NCI-H69 (cell line): ENCODE results near the gene CDH23.

Experiments used
- DNase-seq: peaks from one replicate; lab custom pipeline; 2025; lab: John Stamatoyannopoulos, UW

CDH23 gene

DNA sequence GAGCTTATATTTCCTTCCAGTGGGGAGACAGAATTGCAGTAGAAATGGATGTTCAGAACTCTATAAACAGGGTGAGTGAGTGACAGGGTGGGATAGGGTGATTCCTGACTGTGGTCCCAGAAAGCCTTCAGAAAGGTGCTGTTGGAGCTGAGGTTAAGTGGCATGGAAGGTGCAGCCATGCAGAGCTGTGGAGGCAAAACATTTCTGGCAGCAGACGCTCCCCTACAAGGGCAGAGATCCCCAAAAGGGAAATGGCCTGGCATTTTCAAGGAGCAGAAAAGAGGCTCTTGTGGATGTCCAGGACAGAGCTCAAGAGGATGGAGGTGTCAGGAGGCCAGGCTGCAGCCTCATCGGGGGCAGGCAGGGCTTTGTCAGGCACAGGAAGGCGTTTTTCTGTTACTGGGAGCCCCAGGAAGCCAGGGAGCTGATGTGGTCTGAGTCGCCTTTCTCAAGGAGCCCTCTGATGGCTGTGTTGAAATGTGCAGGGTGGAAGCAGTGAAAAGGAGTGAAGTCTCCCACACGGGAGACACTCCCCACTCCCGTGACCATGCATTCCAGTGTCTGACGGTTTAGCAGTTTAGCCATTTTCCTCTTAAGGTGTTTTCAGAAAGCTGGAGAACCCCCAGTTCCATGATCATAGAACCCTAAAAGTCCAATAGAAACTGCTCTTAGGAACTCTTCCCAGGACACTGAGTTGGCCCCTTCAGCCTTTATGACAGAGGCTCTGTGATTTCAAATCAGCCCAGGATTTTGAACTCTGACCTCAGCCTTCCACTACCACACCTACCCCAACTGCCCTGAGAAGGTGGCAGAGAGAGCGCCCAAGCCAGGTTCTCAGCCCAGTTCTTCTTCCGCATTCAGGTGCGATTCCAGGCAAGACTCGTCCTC lies 226.6 kb downstream of the CDH23 start:
- DNase-seq, result peak; percentile 10

DNA sequence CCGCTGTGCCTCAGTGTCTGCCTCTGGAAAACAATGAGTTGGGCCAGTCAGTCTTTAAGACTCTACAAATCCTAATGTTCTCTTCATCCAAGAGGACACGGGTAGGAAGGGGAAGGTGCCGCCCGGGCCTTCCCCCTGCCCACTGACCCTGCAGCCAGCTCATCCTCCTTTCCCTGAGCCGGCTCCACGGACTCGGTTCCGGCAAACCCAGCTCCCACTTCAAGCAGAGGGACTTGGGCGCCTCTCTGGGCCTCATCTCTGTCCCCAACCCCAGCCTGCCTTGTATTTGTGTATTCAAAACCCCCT lies 227.2 kb downstream of the CDH23 start:
- no peak for DNase-seq

DNA sequence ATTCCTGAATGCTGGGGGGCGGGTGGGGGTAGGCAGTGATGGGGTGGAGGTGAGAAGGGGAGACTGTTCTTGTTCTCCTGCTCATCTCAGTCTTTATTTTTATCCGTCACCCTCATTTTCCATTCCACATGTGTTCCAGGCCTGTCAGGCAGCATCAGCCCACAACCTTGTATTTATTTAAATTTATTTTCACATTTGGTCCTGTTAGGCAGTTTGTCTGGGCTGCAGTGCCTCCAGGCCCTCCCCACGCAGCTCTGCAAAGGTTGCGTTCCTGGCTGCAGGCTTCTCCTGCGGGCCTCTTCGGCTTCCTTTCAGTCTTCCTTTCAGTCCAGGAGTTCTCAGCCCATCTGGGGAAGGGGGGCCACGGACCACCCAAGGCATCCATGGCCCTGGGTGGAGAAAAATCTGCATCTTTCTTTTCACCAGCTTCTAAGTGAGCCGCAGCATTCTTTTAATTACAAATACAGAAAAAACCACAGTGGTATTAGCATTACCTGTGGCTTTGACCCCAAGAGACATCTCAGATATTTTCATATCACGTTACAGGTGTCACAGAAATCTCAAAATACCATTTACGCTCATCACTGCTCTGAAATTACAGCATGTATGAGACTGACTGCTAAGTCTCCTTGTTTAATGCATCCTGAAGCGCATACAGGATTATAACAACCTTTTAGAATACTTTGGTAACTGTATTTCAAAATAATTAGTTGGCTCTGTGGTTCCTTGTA lies 228.9 kb downstream of the CDH23 start:
- DNase-seq, result no peak

DNA sequence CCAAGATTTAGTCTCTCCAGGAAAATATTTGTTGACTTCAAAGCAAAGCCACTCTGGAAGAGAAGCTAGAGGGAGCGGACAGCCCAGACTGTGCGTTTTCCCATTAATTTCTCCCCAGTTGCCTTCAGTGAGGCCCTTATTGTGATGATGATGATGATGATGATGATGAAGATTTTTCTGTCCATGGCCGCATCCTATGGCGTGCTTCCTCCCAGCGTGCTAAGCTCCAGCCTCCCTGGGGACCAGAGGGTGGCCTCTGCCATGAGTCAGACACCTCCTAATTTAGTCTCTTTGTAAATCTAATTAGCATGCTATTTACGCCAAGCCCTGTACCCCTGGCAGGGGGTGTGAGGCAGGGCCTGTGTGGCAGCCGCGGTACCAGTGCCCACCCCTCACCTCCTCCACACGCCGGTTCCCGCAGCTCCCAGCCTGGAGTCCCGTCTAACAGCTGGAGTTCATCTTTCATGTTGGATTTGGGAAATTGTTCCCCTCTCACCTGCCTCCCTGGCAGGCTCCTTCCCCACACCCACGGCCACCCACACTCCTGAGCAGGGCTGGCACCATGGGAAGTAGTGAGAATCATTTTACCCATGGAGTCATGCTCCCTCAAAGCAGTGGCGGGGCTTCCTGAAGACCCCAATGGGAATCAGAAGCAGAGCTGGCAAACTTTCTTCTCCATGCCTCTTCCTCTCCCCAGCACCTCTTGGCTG lies 230.7 kb downstream of the CDH23 start:
- peak; percentile 75 for DNase-seq

DNA sequence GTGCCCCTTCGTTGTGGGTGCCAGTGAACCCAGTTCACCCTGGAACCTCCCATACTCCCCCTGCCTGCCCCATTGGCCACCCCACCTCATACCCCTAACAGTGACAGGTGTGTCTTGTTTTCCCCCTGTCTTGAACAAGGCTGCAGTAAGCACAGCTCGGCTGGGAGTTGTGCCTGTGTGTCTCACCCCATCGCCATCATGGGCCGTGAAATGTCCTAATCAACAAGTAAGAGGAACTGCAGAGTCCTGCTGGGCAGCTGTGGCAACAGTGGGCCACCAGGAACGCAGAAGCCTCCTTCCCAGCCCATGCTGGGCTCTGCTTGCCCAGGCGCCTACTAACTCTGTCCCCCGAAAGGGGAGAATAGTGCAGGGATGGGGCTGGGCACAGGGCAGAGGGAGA lies 231.2 kb downstream of the CDH23 start:
- DNase-seq, result no peak

DNA sequence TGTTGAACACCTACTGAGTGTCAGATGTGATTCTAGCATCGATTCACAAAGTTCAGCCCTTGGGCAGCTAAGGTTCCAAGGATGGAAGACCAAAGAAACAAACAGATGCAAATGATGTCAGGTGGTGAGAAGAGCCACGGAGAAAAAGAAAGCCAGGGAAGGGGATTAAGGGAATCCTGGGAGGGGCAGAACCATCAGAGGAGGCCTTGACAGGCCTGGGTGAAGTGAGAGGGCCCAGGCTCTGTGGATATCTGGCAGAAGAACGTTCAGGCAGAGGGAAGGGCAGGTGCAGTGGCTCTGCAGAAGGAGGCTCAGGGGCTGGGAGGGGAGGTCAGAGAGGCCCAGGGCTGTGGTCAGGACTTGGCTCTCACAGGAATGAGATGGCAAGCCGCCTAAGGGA lies 232.4 kb downstream of the CDH23 start:
- DNase-seq, result no peak

DNA sequence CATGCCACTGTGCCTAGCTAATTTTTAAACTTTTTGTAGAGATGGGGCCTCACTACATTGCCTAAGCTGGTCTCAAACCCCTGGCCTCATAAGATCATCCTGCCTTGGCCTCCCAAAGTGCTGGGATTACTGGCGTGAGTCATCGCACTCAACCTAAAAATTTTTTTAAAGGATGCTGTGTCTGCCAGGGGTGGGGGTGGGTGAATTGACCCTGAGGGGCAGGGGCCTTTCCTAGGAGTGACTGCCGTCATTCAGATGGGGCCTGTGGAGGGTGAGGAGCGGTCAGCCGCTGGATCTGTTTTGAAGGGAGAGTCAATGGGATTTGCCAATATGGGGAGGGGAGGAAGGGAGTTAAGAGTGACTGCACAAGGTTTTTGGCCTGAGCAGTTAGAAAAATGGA lies 233.4 kb downstream of the CDH23 start:
- no peak for DNase-seq

DNA sequence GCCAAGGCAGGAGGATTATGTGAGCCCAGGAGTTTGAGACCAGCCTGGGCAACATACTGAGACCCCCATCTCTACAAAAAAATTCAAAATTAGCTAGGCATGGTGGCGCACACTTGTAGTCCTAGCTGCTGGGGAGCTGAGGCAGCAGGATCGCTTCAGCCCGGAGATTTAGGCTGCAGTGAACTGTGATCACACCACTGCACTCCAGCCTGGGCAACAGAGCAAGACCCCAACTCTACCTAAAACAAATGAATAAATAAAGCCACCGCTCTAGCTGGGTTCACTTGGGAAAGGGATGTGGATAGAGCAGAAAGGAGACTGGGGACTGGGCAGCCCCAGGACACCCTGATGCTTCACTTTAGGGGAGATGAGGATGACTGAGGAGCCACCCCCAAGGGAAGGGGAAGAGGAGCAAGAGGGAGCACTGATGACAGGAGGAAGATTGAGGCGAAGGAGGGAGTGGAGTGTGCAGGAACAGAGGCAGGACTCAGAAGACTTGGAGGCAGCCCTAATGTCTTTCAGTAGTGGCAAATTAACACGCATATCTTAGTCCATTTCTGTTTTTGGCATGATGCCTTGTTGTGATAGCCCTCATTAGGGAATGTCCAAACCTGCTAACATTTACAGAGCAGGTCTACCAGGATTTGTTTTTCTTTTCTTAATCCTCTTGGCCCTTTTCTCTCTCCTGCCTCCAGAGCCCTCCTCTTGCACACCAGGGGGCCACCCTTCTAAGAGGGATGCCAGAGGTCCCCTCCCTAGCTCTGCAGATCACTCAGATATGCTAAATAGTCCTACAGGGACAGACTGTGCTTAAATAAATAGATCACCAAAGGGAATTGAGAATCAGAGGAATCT lies 234.5 kb downstream of the CDH23 start:
- peak; percentile 55 for DNase-seq

DNA sequence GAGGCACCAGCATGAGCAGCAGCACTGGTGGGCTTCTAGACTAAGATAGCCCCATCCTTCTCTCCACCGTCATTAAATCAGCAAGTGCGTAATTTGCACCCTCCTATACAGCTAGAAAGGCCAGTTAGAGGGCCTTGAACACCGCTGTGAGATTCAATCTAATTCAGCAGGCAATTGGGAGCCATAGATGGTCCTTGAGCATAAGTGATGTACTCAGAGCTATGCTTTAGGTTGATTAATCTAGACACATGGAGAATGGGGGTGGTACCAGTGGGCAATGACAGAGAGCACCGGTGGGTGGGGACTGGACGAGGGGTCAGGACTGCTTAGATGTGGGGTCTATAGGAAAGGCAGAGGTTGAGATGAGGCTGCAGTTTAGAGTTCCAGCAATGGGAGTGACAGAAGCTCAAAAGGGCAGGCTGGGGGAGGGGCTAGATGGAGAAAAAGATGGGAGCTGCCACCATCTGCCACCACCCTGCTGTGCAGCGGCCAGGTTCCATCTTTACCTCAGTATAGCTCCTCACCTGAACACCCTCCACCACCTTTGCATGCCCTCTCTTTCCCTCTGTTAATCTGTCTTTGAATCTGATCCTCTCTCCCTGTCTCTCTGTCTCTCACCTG lies 235.6 kb downstream of the CDH23 start:
- peak; percentile 61 for DNase-seq

DNA sequence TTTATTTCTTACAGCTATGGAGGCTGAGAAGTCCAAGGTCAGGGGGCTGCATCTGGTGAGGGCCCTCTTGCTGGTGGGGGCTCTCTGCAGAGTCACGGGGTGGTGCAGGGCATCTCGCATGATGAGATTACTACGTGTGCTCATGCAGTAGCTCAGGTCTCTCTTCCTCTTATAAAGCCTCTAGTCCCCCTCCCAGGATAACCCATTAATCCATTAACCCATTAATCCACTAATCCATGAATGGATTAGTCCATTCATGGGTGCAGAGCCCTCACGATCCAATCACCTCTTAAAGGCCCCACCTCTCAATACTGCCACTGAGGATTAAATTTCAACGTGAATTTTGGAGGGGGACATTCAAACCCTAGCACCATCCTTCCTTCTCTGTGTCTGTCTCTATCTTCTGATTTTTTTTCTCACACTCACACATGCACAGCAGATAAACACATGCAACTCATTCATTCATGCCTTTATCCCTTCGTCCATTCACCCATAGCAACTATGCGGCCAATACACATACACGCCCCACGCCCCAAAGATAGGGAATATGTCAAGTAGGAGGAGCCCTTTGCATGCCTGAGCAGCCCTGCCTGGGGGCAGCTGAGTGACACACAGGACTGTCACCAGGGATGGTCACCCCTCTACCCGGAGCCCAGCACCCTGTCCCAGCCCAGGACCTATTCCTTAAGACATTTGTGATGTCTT lies 236.3 kb downstream of the CDH23 start:
- no peak for DNase-seq

DNA sequence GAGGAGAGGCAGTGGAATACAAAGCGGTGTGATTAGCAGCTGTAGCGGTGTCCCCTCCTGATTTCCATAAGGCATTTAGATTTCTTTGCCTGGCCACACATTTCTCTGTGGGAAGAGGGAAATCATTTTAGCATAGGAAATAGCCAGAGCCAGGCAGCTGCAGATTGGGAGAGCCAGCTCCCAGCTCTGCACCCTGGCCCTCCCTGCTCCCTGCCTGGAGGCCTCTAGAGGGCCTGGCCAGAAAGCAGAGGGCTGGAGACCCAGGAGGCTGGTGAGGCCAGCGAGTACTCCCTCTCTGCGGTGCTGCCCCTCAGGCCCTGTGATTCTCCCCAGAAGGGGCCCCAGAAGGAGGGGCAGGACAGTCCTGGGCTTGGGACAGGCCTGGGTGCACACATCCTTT lies 237.2 kb downstream of the CDH23 start:
- DNase-seq, result no peak

DNA sequence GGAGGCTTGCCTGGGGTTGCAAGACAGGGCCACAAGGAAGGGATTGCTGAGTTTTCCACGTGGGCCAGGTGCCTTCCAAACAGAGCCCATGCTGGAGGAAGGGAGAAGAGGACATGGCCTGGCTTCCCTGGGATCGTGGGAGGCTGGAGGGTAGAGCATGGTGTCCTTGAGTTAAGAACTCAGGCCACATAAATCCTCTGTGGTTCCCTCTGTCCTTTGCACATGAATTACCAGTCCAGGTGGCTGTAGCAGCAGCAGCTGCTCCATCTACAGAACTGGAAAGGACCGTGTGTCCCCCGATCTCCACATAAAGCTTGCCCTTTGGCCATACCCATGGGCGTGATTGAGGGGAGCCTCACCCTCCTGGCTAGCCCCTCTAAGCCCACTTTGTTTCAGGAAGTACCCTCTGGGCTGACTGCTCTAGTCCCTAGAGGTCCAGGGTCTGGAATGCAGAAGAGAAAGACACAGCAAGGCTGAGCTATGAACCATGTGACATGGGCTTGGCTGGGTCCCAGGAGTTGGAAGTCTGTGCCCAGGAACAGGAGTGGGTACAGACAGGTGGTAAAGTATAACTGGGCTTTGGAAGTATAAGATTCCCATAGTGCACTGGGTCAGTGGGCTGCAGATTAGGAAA lies 237.9 kb downstream of the CDH23 start:
- DNase-seq, result peak; percentile 68

DNA sequence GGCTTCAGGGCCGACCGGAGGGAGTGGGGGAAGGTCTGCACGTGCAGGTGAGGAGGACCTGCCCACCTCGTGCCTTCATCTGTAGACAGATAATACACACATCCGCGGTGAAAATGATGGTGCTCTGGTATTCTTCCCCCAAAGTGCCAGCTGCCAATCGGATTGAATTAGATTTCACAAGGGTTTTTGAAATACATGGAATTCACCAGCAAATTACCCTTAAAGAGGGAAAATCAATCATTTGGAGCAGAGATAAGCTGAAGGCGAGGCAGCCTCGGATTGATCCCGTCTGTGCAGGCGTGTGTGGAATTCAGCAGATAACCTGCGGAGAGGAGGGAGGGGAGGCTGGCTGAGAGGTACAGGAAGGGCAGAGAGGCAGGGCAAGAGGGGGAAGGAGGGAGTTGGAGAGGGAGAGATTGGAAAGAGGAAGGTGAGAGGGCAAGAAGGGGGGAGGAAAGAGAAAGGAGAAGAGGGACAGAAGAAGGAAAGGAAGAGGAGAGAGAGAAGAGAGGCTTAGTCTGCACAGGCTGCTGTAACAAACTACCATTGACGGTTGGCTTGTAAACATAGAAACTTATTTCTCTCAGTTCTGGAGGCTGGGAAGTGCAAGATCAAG lies 238.6 kb downstream of the CDH23 start:
- DNase-seq, result peak; percentile 69

DNA sequence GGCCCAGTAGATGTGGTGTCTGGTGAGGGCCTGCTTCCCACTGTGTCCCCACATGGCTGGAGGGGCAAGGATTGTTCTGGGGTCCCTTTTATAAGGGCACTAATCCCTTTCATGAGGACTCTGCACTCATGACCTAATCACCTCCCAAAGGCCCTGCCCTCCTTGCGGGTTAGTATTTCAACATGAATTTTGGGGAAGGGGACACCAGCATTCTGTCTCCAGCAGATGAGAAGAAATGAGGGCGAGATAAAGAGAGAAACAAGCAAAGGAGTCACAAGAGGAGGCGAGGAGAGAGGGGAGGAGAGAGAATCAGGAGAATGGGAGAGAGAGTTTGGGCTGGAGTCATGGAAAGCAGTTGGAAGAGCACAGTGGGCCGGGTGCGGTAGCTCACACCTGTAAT lies 239.1 kb downstream of the CDH23 start:
- no peak for DNase-seq

DNA sequence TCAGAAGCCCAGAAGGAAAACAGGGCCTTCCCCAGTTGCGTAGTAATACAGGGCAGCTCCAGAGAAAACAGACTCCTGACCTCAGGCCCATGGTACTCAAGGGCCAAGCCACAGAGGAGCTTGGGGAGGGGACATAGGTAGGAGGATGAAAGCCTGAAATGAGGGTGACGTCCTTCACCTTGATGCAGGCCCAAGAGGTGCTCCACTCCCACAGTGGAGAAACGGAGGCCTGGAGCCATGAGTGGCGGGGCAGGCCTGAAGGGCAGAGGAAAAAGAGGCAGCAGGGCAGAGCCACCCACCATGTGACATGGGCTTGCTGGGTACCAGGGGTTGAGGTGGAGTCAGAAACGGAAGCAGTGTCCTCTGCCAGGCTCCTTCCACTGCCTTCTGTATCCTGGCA lies 239.9 kb downstream of the CDH23 start:
- DNase-seq, result no peak

DNA sequence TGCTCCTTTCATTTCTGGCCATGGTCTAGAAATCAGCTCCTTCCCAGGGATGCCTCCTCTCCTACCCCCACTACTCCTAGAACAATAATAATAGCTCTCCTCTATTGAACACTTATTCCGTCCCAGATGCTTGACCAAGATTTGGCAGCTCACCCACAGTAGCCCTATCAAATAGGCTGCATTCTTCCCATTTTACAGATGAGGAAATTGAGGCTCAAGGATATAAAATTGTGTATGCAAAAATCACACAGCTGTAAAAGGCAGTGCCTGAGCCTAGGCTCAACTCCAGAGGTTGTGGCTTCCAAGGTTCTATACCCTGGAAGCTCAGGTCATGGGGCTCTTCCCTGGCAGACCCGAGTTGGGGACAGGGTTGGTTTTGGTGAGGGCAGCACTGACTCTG lies 240.6 kb downstream of the CDH23 start:
- no peak for DNase-seq

DNA sequence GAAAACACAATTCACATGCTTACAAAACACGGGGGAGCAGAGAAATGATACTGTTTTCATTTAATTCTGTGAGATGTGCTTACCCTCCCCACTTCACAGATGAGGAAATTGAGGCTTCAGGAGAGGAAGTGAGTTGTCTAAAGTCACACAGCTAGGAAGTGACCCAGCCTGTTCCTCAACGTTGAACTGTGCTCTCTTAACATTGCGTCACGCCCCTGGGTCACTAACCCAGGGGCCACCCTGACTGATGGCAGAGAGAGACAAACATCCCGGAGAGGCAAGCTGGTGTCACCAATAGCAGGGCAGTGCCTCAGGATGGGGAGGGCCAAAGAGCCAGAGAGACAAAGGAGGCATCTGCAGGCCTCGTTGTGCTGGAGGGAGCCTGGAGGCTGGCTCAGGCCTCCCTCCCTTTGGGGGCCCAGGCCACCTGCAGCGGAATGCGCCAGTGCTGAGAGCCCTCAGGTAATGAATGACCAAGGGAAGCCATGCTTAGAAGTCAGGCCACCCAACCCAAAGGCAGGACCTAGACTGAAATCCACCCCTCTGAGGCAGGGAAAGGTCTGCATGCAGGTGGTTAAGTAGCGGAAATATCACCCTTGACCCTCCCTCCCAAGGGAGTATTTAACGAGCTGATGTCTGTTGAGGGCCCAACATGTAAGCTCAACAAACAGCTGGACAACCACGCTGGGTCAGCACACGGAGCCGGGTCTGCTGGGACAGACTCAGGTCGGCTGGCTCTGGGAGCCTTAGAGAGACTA lies 241.5 kb downstream of the CDH23 start:
- DNase-seq, result peak; percentile 62

DNA sequence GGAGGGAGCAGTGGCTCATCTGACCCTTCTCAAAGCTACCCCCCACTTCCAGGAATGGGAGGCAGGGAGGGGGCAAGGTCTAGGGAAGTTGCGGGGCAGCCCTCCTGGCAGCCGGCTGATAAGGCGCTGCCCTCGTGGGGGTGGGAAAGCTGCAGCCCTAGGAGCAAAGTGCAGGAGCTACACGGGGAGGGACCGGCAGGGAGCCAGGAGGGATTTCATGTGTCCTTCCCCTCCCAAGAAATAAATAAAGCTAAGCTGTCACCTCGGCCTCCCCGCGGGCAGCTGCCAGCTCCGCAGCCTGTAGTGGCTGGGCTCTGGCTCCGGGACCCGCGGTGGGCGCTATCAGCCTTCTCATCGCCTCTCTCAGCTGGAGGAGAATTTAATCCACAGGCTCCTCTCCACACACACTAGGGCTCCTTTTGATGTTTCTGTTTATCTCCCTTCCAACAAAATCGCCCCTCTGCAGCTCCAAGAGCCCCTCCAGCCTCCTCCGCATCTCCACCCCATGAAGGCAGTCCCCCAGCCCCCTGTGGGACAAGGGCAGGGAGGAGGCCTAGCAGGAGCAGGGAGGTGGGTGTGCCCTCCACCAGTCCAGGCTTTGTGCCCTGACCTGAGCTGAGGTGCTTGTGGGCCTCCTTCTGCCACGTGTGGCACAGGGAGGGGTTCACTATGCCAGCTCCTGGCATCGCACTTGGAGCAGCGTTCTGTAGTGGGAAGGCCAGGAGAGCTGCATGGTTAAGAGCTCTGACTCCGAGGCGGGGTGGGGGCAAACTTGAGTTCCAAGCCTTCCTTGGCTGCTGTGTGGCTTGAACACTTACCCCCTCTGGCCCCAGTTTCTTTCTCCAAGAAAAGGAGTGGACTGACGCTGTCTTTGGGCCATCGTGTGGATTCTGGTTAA lies 242.4 kb downstream of the CDH23 start:
- DNase-seq, result peak; percentile 50
